ENCODE data around the gene TNFAIP8L2.

GRCh38 chr1:151198254-151199127 lies 42.0 kb downstream of the TNFAIP8L2 start, which contains the start of gene PIP5K1A:
- TF ChIP-seq SUZ12 (IDR thresholded peaks at IDR 0.05; ENCODE audit: extremely low read depth, insufficient read depth, insufficient read length) = no peak
- no peak for TF ChIP-seq ZNF274 (IDR thresholded peaks at IDR 0.05; ENCODE audit: low read depth, low read length)

Data from NT2/D1 (cell line).